Colon (tissue), 2 donors: ENCODE measurements around the gene KCNK3.
"Not testable (repeated sequence)": the region's sequence is repeated elsewhere in the genome, so short reads cannot be mapped to it uniquely, and the experiment has no call there.

Source experiments
- FAIRE-seq: peaks from 2 replicates; lab custom pipeline; 2012; peaks lifted over from hg19 to GRCh38; lab: Jason Lieb, UNC
- donor health status: control.
- donor health status: control.

The KCNK3 gene

DNA sequence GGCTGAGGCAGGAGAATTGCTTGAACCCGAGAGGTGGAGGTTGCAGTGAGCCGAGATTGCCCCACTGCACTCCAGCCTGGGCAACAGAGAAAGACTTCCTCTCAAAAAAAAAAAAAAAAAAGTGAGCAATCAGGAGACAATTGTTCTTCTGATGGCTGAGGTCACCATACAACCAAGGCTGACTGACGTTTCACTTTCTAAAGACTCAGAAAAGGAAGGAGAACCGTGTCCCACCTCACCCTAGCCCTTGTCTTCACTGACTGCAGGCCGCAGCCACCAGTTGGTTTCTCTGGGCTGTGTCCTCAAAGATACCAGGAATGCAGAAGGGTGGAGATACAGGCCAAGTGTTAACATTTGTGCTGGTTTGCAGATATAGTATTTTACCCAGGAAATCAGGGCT is 63.8 kb downstream of the KCNK3 start:
- FAIRE-seq = no peak

DNA sequence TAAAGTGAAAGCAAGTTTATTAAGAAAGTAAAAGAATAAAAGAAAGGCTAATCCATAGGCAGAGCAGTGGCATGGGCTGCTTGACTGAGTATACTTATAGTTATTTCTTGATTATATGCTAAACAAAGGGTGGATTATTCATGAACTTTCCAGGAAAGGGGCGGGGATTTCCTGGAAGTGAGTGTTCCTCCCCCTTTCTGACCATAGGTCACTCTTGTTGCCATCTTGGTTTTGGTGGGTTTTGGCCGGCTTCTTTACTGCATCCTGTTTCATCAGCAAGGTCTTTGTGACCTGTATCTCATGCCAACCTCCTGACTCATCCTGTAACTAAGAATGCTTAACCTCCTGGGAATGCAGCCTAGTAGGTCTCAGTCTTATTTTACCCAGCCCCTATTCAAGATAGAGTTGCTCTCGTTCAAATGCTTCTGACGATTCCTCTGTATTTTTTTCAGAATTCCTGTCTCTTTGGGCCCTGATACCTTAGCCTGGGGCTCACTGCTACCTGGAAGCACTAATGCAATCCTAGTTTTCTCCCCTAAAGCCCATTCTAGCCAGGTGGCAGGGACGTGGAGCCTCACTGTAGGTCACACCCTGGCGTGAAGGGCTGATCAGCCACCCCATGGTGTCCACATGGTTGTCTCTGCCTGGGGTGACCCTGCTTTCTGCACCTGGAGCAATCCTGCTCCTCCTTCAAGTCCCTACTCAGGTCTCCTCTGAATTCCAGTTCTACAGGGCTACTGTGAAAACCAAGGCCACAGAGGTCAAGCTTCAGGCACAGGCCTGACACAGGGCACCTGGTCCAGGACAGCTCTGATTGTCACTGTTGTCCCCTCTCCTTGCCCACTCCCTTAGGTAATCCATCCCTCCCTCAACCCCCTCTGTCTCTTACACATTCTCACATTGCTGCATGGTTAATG is 65.6 kb downstream of the KCNK3 start:
- FAIRE-seq = no peak

DNA sequence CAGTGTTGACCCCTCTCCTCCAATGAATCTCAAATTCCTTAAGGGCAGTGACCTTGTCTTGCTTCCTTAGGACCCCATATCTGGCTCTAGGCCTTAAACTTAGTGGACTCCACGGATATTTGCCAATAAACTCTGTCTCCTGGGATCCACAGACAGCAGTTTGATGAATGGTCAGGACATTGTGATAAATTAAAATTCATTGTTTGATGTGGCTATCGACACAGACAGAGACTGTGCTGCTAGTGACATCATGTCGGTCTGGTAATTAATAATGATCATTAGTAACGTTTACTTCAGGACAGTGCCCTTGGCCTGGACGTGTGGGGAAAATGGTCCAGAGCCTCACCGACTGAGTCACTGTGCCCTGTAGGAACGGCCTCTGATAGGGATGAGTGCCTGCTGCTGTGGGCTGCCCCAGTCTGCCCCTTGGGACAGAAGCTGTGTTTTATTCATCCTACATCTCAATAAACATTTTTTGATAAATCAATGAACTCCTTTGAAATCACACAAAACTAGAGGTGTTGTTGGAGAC is 66.3 kb downstream of the KCNK3 start:
- FAIRE-seq = no peak

DNA sequence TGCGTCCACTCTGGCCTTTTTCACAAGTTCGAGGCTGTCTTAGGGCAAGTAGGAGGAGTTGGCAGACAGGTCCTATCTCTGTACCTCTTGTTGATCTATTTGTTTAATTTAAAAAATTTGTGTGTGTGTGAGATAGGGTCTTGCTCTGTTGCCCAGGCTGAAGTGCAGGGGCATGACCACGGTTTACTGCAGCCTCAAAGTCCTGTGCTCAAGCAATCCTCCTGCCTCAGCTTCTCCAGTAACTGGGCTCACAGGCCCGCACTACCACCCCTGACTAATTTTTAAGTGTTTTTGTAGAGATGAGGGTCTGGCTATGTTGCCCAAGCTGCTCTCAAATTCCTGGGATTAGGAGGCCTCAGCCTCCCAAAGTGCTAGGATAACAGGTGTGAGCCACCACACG is 67.3 kb downstream of the KCNK3 start:
- no peak for FAIRE-seq

DNA sequence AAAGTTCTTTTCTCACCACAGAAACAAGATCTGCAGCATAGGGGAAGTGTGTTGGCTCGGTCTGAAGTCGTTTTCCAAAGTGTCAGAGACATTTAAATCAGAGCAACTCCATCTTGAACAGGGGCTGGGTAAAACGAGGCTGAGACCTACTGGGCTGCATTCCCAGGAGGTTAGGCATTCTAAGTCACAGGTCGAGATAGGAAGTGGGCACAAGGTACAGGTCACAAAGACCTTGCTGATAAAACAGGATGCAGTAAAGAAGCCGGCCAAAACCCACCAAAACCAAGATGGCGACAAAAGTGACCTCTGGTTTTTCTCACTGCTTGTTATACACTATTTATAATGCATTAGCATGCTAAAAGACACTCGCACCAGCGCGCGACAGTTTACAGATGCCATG is 68.5 kb downstream of the KCNK3 start:
- not testable (repeated sequence) for FAIRE-seq

DNA sequence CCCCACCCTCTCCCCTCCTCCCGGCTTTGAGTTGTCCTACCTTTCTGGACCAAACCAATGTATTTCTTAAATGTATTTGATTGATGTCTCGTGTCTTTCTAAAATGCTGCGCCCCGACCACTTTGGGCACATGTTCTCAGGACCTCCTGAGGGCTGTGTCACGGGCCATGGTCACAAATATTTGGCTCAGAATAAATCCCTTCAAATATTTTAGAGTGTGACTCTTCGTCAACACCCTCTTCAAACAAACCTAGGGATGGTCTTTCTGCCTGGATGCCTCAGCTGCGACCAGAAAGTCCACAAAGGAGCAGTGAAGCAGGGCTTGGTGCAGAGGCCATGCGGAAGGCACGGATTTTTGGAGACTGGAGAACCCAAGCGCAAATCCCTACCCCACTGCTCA is 70.5 kb downstream of the KCNK3 start:
- no peak for FAIRE-seq

DNA sequence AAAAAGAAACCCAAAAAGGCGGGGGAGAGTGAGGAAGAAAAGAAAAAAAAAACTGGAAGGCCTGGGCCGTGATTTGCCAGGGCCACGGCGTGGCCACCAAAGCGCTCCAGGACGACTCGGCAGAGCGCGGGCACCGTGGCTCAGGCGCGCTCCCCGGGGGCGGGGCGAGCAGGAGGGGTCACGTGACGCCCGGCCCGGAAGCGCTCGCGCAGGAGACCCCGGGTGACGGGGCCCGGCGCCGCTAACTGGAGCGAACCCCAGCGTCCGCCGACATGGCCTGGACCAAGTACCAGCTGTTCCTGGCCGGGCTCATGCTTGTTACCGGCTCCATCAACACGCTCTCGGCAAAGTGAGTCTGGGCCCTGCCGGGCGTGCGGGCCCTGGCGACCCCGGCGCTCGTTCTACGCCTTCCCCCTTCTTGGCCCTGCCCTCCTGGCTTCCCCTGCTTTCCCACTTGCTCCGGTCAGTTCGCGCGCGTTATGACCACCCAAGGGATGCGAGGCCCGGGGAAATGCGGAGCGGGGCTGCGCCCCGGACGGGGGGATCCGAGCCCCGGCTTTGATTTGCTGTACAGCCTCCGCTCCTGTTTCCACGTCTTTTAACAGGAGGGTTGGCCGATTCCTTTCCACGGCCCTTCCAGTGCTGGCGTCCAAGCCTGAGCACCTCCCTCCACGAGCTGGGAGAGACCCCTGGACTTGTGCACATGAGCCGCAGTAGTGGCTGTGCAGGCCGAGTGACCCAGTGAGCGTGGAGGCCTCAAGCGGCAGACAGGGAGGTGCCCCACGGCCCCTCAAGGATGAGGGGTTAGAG is 71.8 kb downstream of the KCNK3 start, which contains the start of gene SLC35F6:
Gene SLC35F6 (plus strand): TSS at position 207 of the 810 bp plus-strand sequence. CDS start 66 bp downstream, at position 273.
- no peak for FAIRE-seq

DNA sequence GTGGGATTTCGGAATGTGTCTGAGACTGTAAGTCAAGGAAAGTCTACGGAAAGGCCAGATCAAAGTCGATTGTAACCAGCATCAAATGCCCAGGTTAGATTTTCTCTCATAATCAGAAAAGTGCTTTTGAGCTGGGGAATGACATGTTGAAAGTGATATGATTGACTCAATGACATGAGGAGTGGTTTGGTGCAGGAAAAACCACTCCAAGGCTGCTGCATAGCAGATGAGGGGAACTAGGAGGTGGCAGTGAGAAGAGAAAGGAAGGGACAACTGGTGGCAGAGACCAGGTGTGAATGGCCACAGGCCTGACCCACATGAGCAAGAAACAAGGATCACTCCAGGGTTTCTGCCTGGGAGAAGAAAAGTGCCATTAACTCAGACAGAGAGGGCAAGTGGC is 72.4 kb downstream of the KCNK3 start:
- FAIRE-seq = no peak

DNA sequence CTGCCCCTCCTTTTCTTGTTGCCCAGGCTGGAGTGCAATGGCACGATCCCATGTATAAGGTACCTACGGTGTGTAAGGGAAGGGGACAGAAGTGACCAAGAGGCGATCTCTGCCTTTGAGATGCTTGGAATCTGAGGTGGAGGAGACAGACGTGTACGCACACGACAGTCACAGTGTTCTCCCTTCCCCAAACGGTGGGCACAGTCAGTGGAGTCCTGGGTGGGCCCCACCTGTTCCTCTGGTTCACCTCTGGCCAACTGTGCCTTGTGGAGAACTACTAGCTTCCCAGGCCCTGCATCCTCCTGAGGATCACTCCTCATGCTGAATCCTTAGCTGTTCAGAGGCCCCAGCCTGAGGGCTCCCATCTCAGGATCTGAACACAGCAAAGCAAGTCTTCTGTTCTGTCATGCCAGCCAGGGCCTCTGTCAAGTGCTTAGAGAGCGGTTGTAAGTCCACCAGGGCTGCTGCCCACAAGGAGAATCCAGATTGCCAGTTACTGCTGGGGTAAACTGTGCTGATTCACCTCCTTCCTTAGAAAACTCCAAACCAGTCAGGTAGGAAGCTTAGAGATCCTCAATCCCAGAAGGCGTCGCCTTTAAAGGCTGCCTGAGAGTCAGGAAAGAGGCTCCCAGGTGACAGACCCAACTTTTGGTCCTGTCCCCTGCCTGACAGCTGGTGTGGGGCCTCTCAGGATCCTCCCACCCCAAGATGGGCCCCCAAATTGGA is 73.1 kb downstream of the KCNK3 start:
- no peak for FAIRE-seq

DNA sequence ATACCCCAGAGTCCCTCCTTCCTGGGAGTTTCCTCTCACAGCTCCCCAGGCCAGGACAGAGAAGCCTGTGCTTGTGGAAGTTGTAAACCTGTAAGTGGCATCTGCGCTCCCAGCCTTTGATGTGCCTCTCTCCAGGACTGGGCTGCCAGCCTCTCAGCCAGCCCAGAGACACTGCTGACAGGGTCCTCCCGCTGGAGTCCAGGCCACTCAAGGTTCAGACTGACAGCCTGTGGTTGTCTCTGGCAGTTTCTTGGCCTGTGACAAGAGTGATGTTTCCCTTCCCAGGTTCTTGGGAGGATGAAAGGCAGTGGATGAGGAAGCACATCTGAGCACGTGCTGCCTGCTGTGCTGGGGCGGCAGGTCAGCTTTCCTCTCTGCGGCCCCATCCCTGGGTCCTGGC is 74.6 kb downstream of the KCNK3 start:
- no peak for FAIRE-seq

DNA sequence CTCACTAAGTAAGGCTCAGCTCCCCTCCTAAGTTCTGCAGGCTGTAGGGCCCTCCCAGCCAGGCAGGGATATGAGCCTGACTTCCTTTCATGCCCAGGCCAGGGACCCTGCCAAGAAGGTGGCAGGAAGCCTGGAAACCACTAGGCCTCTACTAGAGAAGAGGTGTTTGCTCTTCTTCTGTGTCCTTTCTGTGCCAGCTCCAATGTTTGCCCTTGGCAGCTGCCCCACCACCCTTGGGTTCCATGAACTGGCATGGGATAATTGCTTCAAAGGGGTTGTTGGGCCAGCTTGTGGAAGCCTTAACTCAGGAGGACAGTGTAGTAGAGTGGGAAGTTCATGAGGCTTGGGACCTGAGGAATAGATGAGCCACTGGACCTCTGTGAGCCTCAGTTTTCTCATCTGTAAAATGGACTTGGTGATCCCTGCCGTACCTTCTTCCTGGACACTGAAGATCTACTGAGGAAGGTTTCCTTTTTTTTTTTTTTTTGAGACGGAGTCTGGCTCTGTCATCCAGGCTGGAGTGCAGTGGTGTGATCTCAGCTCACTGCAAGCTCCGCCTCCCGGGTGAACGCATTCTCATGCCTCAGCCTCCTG is 75.5 kb downstream of the KCNK3 start:
- FAIRE-seq = no peak

DNA sequence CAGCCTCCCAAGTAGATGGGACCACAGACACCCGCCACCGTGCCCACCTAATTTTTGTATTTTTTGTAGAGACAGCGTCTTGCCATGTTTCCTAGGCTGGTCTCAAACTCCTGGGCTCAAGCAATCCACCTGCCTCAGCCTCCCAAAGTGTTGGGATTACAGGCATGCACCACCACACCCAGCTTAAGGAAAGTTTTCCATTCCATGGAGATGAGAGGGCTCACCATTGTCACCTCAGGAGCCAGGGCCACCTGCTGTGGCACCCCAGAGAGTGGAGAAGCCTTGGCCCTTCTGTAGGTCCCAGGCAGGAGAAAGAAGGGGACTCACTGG is 76.2 kb downstream of the KCNK3 start:
- FAIRE-seq = no peak

DNA sequence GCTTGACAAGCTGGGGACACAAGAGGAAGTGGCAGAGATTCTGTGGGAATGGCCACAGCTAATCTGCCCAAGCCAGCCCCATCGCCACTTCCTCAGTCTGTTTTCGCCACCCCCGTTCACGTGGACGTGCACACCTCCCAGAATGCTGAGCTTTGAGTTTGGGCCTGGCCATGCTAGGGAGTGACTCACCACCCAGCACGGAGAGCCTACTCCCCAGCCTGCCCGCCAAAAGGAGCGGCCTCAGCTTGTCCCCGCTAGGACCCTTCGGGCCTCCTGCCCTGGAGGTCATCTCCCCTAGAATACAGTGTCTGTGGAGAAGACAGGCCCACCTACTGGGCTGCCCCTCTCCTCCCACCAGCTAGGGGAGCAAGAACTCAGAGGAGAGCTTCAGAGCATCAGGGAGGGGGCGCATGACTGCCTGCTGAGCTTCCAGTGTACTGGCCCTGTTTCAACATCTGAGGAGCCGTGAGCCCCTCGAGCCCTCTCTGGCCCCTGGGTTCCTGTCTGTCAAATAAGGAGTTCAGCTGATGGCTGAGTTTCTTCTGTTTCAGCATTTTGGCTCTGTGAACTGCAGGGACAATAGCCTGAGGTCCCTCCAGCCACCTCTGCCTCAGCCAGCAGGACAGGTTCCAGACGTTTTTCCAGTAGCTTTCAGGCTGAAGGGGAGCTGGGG is 76.7 kb downstream of the KCNK3 start:
- no peak for FAIRE-seq

DNA sequence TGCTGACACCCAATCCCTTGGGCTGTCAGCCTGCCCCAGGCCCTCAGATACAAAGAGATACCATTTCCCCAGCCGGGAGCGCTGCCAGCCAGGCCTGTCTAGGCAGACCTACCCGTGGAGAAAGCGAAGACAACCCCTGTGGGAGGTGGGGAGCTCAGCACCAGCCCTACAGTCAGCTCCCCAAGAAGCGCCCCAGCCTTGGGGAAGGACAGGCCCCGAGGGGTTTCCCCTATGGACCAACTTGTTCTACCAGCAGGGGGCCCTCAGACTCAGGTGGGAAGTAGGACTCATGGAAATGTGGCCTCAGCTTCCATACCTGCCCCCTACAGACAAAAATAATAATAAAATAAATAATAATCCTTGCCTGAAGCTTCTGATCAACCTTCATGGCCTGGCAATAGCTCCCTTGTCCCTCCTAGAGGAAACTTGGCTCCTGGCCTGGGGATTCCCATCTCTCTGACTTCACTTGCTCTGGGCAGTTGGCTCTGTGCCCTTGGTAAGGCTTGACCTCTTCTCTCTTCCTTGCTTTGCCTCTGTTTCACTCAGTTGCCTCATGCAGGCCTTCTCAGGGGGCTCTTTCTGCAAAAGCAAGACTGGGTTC is 78.6 kb downstream of the KCNK3 start:
- FAIRE-seq = no peak

DNA sequence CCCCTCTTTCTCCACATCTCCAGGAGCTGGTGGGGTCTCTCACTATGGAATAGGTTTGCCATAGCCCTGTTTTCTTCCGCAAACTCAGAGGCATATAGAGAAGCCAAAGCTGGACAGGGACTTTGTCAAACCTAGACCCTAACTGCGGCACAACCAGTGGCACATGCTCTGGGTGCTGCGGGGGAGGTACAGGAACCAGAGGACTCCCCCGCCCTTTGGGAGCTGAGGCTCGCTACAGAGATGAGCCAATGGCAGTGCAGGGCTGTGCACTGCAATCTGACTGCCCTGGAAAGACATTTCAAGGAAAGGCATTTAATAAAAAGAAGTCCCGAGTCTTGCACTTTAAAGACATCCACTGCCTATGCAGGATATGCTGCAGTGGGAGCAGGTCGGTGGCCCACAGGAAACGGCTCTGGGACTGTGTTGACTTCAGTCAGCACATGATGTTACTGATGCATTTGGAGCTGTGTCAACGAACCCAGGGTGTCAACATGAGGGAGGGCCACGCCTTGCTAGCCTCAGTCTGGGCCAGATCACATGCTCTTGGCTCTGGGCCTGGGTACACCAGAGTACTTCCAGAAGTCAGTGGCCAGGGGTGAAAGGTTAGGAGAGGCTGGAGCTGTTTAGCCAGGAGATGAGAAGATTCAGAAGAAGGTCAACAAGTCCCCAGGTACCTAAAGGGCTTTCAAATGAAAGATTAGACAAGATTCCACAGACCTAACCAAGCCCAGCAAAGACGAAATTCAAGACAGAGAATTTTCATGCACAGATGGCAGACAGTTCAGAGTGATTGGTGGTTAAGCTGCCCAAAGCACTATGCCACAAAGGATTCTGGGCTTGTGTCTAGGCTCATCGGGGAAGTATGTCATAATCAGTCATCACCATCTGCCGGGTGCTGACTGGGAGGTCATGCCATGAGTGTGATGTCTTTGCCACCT is 79.8 kb downstream of the KCNK3 start:
- FAIRE-seq = no peak

DNA sequence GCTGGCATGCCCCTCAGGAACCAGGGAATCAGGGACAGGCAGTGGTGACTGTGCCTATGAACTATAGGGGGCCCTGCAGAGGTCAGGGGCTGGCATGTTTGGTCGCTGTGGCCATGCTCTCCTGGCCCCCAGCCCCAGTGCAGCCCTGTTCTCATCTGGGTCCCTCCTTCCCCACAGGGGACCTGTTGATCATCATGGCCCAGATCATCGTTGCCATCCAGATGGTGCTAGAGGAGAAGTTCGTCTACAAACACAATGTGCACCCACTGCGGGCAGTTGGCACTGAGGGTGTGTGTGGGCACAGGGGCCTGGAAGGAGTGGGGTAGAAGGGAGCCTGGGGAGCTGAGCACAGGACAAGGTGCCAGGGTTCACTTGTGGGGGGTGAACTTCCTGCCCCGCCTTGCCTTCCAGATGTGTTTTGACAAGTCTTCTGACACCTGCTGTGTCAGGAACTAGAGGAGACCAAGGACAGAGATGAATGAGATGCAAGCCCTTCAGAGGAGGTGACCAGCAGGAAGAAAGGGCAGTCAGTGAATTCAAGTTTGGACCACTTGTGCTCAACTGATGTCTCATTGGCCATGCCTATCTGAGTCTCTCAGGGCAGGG is 83.8 kb downstream of the KCNK3 start:
- no peak for FAIRE-seq

DNA sequence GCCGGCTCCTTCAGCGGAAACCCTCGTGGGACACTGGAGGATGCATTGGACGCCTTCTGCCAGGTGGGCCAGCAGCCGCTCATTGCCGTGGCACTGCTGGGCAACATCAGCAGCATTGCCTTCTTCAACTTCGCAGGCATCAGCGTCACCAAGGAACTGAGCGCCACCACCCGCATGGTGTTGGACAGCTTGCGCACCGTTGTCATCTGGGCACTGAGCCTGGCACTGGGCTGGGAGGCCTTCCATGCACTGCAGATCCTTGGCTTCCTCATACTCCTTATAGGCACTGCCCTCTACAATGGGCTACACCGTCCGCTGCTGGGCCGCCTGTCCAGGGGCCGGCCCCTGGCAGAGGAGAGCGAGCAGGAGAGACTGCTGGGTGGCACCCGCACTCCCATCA is 85.6 kb downstream of the KCNK3 start:
- no peak for FAIRE-seq

DNA sequence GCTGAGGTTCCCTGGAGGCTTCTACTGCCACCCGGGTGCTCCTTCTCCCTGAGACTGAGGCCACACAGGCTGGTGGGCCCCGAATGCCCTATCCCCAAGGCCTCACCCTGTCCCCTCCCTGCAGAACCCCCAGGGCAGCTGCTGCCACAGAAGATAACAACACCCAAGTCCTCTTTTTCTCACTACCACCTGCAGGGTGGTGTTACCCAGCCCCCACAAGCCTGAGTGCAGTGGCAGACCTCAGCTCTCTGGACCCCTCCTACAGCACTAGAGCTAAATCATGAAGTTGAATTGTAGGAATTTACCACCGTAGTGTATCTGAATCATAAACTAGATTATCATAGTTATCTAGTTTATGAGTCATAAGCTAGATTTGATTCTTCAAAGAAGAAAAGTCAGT is 86.0 kb downstream of the KCNK3 start:
- no peak for FAIRE-seq

DNA sequence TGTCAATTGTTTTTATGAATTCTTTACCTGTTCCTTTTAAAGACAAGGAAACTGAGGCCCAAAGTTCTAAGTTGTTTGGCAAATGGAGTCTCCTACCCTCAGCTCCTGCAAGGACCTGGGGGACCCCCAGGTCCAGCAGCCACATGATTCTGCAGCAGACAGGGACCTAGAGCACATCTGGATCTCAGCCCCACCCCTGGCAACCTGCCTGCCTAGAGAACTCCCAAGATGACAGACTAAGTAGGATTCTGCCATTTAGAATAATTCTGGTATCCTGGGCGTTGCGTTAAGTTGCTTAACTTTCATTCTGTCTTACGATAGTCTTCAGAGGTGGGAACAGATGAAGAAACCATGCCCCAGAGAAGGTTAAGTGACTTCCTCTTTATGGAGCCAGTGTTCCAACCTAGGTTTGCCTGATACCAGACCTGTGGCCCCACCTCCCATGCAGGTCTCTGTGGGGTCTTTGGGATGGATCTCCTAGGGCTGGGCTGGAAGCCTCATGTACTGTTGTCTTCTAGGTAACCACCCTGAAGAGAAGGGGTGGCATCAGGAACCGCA is 87.8 kb downstream of the KCNK3 start:
- no peak for FAIRE-seq
